Measurements from ENCODE around the gene FPGS.
"Not testable (repeated sequence)": the region's sequence is repeated elsewhere in the genome, so short reads cannot be mapped to it uniquely, and the experiment has no call there.

FPGS gene

DNA sequence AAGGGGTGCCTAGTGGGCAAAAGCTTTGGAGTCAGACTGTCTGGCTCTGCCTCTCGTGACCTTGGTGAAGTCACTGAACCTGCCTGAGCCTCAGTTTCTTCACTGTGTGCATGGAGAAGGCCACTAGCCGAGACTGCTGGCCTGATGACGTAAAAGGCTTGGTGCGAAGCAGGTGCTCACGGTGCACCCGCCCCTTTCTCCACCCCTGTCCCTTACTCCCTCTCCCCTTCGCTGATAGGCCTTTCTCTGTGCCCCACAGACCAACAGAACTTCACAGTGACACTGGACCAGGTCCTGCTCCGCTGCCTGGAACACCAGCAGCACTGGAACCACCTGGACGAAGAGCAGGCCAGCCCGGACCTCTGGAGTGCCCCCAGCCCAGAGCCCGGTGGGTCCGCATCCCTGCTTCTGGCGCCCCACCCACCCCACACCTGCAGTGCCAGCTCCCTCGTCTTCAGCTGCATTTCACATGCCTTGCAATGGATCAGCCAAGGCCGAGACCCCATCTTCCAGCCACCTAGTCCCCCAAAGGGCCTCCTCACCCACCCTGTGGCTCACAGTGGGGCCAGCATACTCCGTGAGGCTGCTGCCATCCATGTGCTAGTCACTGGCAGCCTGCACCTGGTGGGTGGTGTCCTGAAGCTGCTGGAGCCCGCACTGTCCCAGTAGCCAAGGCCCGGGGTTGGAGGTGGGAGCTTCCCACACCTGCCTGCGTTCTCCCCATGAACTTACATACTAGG is 10.4 kb downstream of the FPGS start:
- no peak for DNase-seq (ENCODE audit: low spot score)

DNA sequence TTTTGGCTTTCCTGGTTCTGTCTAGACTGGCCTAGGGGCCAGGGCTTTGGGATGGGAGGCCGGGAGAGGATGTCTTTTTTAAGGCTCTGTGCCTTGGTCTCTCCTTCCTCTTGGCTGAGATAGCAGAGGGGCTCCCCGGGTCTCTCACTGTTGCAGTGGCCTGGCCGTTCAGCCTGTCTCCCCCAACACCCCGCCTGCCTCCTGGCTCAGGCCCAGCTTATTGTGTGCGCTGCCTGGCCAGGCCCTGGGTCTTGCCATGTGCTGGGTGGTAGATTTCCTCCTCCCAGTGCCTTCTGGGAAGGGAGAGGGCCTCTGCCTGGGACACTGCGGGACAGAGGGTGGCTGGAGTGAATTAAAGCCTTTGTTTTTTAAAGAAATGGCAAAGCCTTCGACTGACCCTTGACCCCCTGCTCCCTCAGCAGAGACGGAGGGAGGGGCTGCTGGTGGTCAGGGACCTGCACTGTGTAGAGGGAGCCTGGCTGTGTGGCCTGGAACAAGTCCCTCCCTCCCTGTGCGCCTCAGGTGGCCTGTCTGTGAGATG is 11.1 kb downstream of the FPGS start:
- no peak for DNase-seq (ENCODE audit: low spot score)

- DNase-seq (ENCODE audit: low spot score) = no peak
Observed at GRCh38 chr9:127814619-127815511, 12.2 kb downstream of the FPGS start.

DNA sequence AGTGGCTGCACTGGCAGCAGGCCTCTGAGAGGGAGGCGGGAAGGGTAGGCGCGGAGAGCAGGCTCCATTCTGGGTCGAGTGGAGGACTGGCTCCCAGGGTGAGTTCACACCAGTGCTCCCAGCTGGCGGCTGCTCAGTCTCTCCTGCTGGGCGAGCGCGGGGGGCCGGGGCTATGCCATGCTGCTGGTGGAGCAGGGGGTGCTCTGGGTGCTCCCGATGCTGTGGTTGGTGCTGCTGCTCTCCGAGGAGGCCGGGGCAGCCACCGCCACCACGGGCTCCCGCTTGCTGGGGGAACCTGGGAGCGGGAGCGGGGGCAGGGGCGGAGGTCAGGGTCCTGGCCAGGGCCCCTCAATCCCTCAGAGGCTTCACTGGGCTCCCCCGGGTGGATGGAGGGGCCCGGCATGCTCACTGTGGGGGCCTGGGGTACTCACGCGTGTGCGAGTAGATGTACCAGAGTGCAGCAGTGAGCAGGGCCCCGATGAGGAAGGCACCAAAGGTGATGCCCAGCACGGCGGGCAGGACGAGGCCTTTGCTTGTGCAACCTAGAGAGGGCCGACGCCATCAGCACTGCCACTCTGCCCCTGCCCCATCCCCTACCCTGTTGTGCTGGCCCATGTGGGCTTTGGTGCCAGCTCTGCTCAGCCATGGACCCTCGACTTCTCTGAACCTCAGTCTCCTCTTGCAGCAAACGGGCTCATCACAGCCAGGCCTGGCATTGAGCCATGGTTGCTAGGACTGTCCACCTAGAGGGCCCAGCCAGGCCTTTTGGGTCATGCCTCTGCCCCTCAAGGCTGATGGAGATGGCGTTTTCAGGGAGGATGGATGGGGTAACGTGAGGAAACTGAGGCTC is 13.1 kb downstream of the FPGS start:
- DNase-seq (ENCODE audit: low spot score) = no peak

GRCh38 chr9:127816362-127816725 is 13.7 kb downstream of the FPGS start:
- no peak for DNase-seq (ENCODE audit: low spot score)

- no peak for DNase-seq (ENCODE audit: low spot score)
Observed at GRCh38 chr9:127816728-127817127, 14.0 kb downstream of the FPGS start.

- no peak for DNase-seq (ENCODE audit: low spot score)
Observed at GRCh38 chr9:127817881-127818434, 15.3 kb downstream of the FPGS start.

GRCh38 chr9:127818574-127818973 is 15.9 kb downstream of the FPGS start:
- DNase-seq (ENCODE audit: low spot score) = no peak

- no peak for DNase-seq (ENCODE audit: low spot score)
Observed at GRCh38 chr9:127822108-127822507, 19.4 kb downstream of the FPGS start.

DNA sequence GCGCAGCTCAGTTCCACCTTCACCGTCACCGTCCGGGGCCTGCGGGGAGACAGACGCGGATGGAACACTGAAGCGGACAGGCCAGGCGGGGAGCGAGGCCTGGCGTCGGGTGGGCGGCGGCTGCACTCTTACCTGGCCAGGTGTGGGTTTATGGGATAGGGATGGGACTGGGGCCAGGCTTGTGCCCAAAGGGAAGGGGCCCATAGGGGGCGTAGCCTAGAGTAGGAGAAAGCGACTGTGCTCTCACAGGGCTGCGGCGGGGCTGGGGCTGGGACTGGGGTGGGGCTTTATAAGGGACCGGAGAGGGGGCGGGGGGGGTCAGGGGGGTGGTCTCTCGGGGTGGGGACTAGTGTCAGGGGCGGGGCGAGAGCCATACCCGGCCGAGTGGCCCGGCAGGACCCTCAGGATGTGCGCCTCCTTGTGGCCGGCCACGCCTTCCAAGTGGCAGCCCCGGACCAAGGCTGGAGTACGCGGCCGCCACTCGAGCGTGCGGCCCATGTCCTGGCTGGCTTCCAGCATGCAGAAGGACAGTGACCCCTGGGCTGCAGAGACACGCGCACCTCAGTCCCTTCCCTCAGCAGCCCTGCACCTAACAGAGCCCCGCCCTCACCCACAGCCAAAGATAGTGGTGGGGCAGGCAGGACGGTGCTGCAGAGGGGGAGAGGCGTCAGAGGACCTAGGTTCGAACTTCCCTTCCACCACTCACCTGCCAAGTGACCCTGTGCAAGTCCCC is 22.8 kb downstream of the FPGS start:
- DNase-seq (ENCODE audit: low spot score) = no peak

GRCh38 chr9:127826253-127826913 is 23.7 kb downstream of the FPGS start:
- DNase-seq (ENCODE audit: low spot score) = no peak

GRCh38 chr9:127828262-127829031 is 25.8 kb downstream of the FPGS start:
- peak; percentile 35 for DNase-seq (ENCODE audit: low spot score)

DNA sequence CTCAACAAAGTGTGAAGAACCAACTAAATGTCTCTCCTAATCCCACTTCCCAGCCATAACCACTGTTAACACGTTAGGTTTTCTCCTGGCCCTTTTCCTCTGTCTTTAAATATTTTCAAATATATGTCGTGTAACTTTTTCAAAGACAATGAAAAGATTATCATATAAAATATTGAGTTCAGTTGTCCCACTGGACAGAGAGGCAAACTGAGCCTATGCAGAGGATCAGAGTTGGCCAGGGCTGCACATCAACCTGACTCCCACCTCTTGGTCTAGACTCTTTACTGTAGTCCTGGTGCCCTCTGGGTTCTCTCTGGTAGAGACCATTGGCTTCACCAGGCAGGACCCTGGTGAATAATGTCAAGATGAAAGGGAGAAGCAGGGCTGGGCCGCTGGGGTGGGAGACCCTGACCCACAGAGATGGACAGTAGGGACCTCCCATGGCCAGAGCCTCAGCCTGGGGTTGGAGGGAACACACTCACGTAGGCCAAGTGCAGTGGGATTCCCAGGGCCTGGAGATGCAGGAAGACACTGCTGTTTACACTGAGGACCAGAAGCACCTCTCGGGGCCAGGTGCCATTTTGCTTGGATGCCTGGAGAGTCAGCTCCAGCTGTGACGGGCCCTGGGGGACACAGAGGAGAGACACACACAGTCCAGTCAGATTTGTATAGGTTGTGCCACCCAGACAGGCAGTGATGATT is 26.7 kb downstream of the FPGS start:
- DNase-seq (ENCODE audit: low spot score) = no peak

- no peak for DNase-seq (ENCODE audit: low spot score)
Observed at GRCh38 chr9:127832248-127832647, 29.6 kb downstream of the FPGS start.

- DNase-seq (ENCODE audit: low spot score) = no peak
Observed at GRCh38 chr9:127833555-127833954, 30.9 kb downstream of the FPGS start.

- DNase-seq (ENCODE audit: low spot score) = no peak
Observed at GRCh38 chr9:127835991-127836516, 33.4 kb downstream of the FPGS start.

DNA sequence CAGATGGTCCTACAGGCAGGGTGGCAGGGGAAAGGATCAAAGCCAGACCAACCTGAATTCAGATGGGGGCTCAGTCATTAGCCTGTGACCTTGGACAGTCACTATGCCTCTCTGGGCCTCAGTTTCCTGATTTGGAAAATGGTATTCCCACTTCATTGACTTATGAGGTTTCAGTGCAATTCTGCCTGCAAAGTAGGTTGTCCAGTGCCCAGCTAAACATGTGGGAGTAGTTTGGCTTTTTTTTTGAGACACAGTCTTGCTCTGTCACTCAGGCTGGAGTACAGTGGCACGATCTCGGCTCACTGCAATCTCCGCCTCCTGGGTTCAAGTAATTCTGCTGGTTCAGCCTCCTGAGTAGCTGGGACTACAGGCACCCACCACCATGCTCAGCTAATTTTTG is 33.9 kb downstream of the FPGS start:
- not testable (repeated sequence) for DNase-seq (ENCODE audit: low spot score)

DNA sequence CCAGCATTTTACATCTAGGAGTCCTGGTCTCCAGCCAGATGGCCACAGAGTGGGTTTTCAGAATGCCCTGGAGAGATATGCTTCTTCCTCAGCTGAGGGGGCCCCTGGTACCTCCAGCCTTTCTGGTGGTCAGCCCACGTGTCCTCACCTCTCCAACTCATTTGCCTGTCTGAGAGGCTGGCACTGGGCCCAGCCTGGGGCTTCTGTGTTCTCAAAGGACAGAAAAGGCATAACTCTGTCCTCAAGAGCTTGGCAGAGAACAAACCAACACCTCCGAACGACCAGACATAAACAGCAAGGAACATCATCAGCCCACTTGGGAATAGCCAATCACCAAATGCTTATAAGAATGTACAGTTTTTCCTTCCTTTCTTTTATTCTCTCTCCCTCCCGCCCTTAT is 34.7 kb downstream of the FPGS start:
- no peak for DNase-seq (ENCODE audit: low spot score)

Measured in globus pallidus (tissue), 1 donor.